Measurements from ENCODE around the gene CDT1.
"Not testable (repeated sequence)": the region's sequence is repeated elsewhere in the genome, so short reads cannot be mapped to it uniquely, and the experiment has no call there.

Gene CDT1

DNA sequence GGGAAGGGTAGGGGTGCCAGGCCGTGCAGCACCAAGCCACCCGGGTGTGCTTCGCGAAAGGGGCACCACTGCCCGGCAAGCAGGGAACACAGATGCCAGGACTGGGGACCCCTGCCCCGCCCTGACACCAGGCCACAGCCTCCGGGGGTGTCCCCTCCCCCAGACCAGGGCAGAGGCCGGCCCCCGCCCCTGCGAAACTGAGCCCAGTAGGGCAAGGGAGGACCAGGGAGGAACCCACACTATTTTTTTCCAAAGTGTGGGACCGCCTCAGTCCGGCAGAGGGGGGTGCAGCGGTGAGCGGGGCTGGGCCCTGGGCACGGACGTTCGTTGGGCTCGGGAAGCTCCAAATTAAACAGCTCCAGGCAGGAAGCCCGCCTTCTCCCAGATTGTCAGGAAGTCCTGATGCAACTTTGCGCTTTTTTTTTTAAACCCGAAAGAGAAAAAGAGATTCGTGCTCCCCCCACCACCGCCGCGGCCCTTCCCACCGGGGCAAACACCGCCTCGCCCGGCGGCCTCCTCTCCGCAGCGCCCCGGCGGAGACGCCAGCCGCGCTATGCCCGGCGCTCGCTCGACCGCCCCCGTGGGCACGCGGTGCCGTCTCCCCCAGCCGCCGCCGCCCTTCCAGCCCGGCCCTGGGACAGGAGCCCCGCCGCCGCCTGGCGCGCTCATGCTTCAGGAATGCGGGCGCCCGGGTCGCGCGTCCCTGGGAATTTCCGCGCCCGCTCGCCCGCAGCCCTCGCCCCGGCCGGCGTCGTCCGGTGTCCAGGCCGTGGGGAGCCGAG, 19.3 kb upstream of the CDT1 start:
- TF ChIP-seq, protein P1, sequence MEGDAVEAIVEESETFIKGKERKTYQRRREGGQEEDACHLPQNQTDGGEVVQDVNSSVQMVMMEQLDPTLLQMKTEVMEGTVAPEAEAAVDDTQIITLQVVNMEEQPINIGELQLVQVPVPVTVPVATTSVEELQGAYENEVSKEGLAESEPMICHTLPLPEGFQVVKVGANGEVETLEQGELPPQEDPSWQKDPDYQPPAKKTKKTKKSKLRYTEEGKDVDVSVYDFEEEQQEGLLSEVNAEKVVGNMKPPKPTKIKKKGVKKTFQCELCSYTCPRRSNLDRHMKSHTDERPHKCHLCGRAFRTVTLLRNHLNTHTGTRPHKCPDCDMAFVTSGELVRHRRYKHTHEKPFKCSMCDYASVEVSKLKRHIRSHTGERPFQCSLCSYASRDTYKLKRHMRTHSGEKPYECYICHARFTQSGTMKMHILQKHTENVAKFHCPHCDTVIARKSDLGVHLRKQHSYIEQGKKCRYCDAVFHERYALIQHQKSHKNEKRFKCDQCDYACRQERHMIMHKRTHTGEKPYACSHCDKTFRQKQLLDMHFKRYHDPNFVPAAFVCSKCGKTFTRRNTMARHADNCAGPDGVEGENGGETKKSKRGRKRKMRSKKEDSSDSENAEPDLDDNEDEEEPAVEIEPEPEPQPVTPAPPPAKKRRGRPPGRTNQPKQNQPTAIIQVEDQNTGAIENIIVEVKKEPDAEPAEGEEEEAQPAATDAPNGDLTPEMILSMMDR (IDR thresholded peaks at IDR 0.05; ENCODE audit: insufficient read depth, low read depth, low read length, missing control alignments), result peak; percentile 53
- DNase-seq (ENCODE audit: low read depth), result peak; percentile 83

DNA sequence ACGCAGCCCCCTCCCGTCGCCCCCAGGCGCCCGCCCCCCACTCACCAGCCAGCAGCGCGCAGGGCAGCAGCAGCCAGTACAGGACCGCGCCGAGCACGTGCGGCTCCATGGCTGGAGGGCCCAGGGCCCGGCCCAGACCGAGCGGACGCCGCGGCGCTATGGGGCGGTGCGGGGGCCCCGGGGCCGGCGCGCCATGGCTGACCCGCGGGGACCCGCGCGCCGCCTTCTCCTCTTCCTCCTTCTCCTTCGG, 18.8 kb upstream of the CDT1 start:
- TF ChIP-seq, protein P1 (IDR thresholded peaks at IDR 0.05; ENCODE audit: insufficient read depth, low read depth, low read length, missing control alignments), result no peak
- peak overlapping the region; percentile 37 for H3K4me3 ChIP-seq (ENCODE audit: low read length)
- DNase-seq (ENCODE audit: low read depth), result no peak

More for the DNA sequence above, 19.3 kb upstream of the CDT1 start:
- peak overlapping the region; percentile 64 for H3K4me3 ChIP-seq (ENCODE audit: low read length)

DNA sequence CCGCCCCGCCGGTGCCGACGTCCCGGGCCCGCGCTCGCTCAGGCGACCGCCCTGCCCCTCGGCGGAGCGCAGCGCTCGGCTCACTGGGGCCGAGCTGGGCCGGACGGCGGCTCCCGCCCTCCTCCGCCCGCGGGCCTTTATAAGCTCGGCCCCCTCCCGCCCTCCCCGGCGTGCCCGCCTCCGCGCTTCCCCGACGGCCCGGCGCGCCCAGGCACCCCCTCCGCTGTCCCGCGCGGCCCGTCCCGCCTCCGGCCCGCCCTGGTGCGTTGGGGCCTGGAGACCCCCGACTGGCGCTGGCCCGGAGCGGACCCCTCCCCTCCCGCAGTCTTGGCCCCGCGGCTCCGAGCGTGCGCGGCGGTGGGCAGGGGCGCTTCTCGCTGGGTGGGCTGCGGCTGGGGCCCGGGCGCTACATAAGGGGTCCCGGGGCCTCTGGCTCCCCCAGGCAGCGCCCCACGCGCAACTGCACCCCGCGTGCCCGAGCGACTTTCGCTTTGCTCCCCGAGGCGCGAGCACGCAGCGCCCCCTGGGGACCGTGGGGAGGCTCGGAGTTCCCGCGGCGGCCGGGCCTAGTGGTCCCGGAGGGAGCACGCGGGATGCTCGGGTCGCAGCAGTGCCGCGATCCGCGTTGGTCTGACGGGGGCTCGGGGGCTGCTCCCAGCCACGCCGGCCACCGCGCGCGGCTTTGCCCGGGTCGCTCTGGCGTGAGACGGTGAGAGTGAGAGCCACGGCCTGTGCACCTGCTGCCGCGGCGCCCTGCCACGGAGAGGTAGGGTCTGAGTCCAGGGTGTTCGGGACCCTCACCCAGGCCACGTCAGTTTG, 18.3 kb upstream of the CDT1 start, which contains the start of gene PIEZO1:
Gene PIEZO1 (minus strand): TSS at position 115 of the 819 bp plus-strand sequence. CDS start 256 bp downstream, outside the sequence.
- TF ChIP-seq, protein P1 (IDR thresholded peaks at IDR 0.05; ENCODE audit: insufficient read depth, low read depth, low read length, missing control alignments), result peak; percentile 60
- peak within 1 kb of the TSS; percentile 64 for H3K4me3 ChIP-seq (ENCODE audit: low read length)
- peak; percentile 68 for DNase-seq (ENCODE audit: low read depth)

DNA sequence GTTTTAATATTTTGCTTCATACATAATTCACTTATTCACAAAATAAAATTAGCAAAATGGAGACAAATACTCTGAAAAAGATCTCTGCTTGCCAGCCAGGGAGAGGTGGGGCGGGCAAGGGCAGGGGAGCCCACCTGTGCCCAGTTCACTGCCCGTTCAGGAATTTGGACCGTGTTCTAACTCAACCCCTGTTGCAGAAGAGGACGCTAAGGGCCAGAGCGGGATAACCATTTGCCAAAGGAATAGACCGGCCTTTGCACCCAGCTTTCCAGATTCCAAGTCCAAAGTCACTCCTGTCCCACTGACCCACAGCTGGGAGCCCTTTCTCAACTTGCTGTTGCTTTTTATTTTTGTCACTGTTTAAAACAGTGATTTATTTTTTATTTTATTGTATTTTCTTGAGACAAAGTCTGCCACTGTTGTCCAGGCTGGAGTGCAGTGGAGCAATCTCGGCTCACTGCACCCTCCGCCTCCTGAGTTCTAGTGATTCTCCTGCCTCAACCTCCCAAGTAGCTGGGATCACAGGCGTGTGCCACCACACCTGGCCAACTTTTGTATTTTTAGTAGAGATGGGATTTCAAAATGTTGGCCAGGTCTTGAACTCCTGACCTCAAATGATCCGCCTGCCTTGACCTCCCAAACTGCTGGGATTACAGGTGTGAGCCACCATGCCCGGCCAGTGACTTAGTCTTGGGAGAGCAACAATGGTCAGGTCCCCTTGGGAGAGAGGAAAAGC, 15.8 kb upstream of the CDT1 start:
- H3K4me3 ChIP-seq (ENCODE audit: low read length), result no peak overlapping the region
- TF ChIP-seq, protein P1 (IDR thresholded peaks at IDR 0.05; ENCODE audit: insufficient read depth, low read depth, low read length, missing control alignments), result no peak
- no peak for DNase-seq (ENCODE audit: low read depth)

DNA sequence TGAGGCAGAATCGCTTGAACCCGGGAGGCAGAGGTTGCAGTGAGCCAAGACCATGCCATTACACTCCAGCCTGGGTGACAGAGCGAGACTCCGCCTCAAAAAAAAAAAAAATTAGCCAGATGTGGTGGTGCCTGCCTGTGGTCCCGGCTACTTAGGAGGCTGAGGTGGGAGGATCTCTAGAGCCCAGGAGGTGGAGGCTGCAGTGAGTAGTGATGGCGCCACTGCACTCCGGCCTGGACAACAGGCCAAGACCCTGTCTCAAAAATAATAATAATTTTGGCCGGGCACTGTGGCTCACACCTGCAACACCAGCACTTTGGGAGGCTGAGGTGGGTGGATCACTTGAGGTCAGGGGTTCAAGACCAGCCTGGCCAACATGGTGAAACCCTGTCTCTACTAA, 14.8 kb upstream of the CDT1 start:
- not testable (repeated sequence) for DNase-seq (ENCODE audit: low read depth); H3K4me3 ChIP-seq (ENCODE audit: low read length)

DNA sequence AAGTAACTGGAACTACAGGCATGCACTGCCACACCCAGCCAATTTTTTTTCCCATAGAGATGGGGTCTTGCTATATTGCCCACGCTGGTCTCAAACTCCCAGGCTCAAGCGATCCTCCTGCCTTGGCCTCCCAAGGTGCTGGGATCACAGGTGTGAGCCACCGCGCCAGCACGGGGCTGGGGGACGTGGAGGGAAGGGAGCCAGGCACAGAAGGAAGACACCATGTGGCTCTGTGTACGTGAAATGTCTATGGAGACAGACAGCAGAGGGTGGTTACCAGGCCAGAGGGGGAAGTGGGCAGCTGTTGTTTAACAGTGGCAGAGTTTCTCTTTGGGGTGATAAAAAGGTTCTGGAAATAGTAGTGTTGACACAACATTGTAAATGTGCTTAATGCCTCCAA, 14.0 kb upstream of the CDT1 start:
- no peak overlapping the region for H3K4me3 ChIP-seq (ENCODE audit: low read length)
- DNase-seq (ENCODE audit: low read depth), result no peak
- TF ChIP-seq, protein P1 (IDR thresholded peaks at IDR 0.05; ENCODE audit: insufficient read depth, low read depth, low read length, missing control alignments), result no peak

All from epithelial cell of esophagus (primary cell).